A673 (cell line): ENCODE data around the gene COL20A1. TPM values are rescaled to one million over a fixed set of nuclear protein-coding genes. Genes with fewer than 3 reads are reported as not detected.

Experiments used
- BruUV-seq: library from RNA; stranded (reverse); fragments of 400-500 nt; replicated peaks from 2 replicates; lab custom pipeline; 2021; lab: Mats Ljungman, UMichigan
- CTCF ChIA-PET: fragments of 300-600 bp; sonication (Branson Sonifier 250); formaldehyde crosslinking; loops from one replicate; lab custom pipeline; 2022; ENCODE audit warnings: antibody characterized with exemption; lab: Charles Lee
- POLR2A ChIA-PET: fragments of 300-600 bp; sonication (Branson Sonifier 250); formaldehyde crosslinking; loops from one replicate; lab custom pipeline; 2022; ENCODE audit warnings: antibody characterized with exemption; ENCODE audit not compliant: low non-redundant PET; lab: Charles Lee
- DNase-seq: peaks from one replicate; pipeline ENCODE4 v3.0.0-alpha.2; 2015; ENCODE audit warnings: low spot score
- H3K27ac ChIP-seq: fragments of 200-600 bp; sonication (generic); 2 replicates; pipeline ENCODE4 v1.5.1; 2016; ENCODE audit warnings: mixed run types, low read depth, mild to moderate bottlenecking, mixed read lengths, antibody characterized with exemption, low read length; ENCODE audit not compliant: poor library complexity, severe bottlenecking
- H3K27me3 ChIP-seq: fragments of 200-600 bp; sonication (generic); replicated peaks from 2 replicates; pipeline ENCODE4 v1.6.1; 2017; ENCODE audit warnings: mixed run types, low read depth, mild to moderate bottlenecking, mixed read lengths, antibody characterized with exemption, low read length; ENCODE audit not compliant: insufficient read depth, poor library complexity
- H3K36me3 ChIP-seq: fragments of 200-600 bp; sonication (generic); 2 replicates; pipeline ENCODE4 v1.6.1; 2016; ENCODE audit warnings: mixed run types, mild to moderate bottlenecking, mixed read lengths, antibody characterized with exemption, low read length; ENCODE audit not compliant: insufficient read depth, poor library complexity, severe bottlenecking
- H3K4me1 ChIP-seq: fragments of 200-600 bp; sonication (generic); 2 replicates; pipeline ENCODE4 v1.6.1; 2017; ENCODE audit warnings: mixed run types, mild to moderate bottlenecking, mixed read lengths, antibody characterized with exemption, low read length; ENCODE audit not compliant: insufficient read depth, poor library complexity, severe bottlenecking
- H3K4me3 ChIP-seq: fragments of 200-600 bp; sonication (generic); 2 replicates; pipeline ENCODE4 v1.5.1; 2016; ENCODE audit warnings: low read depth, mixed run types, mild to moderate bottlenecking, mixed read lengths, low read length; ENCODE audit not compliant: poor library complexity, severe bottlenecking
- H3K9me3 ChIP-seq: fragments of 200-600 bp; sonication (generic); 2 replicates; pipeline ENCODE4 v1.6.1; 2016; ENCODE audit warnings: mixed run types, low read depth, mild to moderate bottlenecking, mixed read lengths, antibody characterized with exemption, low read length; ENCODE audit not compliant: poor library complexity, severe bottlenecking
- EZH2 ChIP-seq: fragments of 200-600 bp; sonication (generic); IDR thresholded peaks from 2 replicates; pipeline ENCODE4 v1.6.1; 2017; ENCODE audit warnings: borderline replicate concordance, low read depth, mild to moderate bottlenecking, mixed read lengths, antibody characterized with exemption, low read length; ENCODE audit not compliant: poor library complexity, severe bottlenecking
- intact Hi-C: fragments of 100-400 bp; cut with micrococcal nuclease; formaldehyde crosslinking; loops from one replicate; pipeline ENCODE4 v1.10.0; 2022; ENCODE audit not compliant: unreplicated experiment
- total RNA-seq: library from RNA; stranded (reverse); gene quantifications from 2 replicates; pipeline ENCODE4 v1.2.3, GENCODE V29; 2021
- TF ChIP-seq, protein P1 (sequence below): fragments of 300-800, 200-600 bp; sonication (generic); conservative IDR thresholded peaks from 2 replicates; pipeline ENCODE4 v1.5.1; 2017; ENCODE audit warnings: low read depth, mild to moderate bottlenecking, antibody characterized with exemption, low read length, moderate library complexity, mixed read lengths

The COL20A1 gene
- total RNA-seq, 1 experiment from 2014 or later, result not detected

DNA sequence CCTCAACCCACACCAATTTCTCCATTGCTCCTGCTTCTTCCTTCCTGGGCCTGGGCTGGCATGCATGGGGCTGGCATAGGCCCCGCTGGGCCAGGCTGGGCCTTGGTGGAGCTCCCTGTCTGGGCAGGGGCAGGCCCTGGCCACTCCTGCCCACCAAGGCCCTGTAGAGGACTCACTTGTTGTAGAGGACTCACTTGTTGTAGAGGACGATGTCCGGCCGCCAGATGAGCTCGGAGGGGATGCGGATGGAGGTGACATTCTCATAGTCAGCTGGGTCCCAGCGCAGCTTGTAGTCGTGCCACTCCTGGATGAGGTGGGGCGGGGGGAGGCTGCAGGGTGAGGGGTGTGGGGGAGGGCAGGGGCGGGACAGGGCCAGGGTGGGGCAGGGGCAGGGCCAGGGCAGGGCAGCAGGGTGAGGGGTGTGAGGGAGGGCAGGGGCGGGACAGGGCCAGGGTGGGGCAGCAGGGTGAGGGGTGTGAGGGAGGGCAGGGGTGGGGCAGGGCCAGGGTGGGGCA is 62.9 kb downstream of the COL20A1 start:
- Histone ChIP-seq H3K27ac (no peak overlapping the region), H3K4me1 (no peaks in the 10 kb centered on the region), H3K9me3 (no peaks in the 10 kb centered on the region), H3K36me3 (no peaks in the 10 kb centered on the region), H3K27me3 (peaks cover 11% of the 10 kb centered on the region), H3K4me3 (no peak overlapping the region)
- no peak for DNase-seq
- intact Hi-C loops, result no loop called here
- no TSS peak for BruUV-seq
- POLR2A ChIA-PET, result interaction anchor here (0.5 kb wide), 1 partner anchor 616 kb away, joined by 5 read pairs; no protein-coding TSS in a partner anchor
- TF ChIP-seq, protein P1, sequence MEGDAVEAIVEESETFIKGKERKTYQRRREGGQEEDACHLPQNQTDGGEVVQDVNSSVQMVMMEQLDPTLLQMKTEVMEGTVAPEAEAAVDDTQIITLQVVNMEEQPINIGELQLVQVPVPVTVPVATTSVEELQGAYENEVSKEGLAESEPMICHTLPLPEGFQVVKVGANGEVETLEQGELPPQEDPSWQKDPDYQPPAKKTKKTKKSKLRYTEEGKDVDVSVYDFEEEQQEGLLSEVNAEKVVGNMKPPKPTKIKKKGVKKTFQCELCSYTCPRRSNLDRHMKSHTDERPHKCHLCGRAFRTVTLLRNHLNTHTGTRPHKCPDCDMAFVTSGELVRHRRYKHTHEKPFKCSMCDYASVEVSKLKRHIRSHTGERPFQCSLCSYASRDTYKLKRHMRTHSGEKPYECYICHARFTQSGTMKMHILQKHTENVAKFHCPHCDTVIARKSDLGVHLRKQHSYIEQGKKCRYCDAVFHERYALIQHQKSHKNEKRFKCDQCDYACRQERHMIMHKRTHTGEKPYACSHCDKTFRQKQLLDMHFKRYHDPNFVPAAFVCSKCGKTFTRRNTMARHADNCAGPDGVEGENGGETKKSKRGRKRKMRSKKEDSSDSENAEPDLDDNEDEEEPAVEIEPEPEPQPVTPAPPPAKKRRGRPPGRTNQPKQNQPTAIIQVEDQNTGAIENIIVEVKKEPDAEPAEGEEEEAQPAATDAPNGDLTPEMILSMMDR, result no peak
- no peak for TF ChIP-seq EZH2
- CTCF ChIA-PET, result no interaction called here

DNA sequence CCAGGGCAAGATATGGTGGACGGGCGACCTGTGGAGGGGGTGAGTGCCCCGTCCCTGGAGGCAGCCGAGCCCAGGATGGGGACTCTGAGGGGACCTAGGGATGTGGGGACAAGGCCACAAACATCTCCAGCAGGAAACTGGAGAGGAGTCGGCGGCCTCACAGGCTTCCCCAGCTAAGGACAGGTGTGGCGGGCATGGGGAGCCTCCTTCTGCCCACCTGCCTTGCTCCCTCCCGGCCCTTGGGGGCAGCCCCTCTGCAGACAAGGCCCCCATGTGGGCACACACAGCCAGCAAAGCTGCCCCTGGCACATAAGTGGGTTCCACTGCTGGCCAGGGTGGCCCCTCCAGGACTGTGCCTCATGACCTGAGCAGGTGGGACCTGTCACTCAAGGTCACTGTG is 63.5 kb downstream of the COL20A1 start:
- no peak overlapping the region for H3K4me3 ChIP-seq
- no TSS peak for BruUV-seq
- CTCF ChIA-PET, result no interaction called here
- POLR2A ChIA-PET, result no interaction called here
- H3K27me3 ChIP-seq, result peaks cover 13% of the 10 kb centered on the region
- no peaks in the 10 kb centered on the region for H3K4me1 ChIP-seq
- no peak overlapping the region for H3K27ac ChIP-seq
- TF ChIP-seq EZH2, result no peak
- TF ChIP-seq, protein P1, result no peak
- no peaks in the 10 kb centered on the region for H3K36me3 ChIP-seq
- intact Hi-C loops, result no loop called here
- DNase-seq, result no peak
- H3K9me3 ChIP-seq, result no peaks in the 10 kb centered on the region

DNA sequence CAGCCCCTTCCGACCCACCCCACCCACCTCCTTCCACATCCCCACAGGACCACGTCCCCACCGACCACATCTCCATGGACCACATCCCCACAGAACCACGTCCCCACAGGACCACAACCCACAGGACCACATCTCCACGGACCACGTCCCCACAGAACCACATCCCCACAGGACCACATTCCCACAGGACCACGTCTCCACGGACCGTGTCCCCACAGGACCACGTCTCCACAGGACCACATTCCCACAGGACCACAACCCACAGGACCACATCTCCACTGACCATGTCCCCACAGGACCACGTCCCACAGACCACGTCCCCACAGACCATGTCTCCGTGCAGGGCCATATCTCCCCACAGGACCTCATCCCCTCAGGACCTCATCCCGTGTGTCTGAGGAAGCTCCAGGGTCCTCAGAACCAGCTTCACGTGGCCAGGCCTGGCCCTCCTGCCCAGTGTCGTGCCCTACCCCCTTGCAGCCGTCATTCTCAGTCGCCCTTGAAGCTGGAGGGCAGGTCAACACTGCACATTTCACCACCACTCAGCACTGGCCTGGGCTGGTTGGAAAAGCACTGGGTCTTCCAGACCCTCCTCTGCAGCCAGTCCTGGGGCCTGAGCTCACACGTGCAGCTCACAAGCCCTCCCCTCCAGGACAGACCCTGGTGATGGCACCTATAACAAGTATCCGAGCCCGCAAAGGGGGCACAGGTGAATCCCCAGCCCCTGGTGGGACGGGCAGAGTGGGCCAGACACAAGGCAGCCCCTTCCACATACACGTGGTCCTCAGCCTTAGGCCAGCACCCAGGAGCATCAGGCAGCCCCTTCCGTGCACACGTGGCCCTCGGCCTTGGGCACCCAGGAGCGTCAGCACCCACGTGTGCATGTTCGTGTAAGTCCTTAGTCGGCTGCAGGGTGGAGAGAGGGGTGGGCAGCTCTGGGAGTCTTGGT is 64.2 kb downstream of the COL20A1 start:
- ChIA-PET POLR2A (no interaction called here), CTCF (no interaction called here)
- DNase-seq, result no peak
- BruUV-seq, result no TSS peak
- H3K36me3 ChIP-seq, result no peaks in the 10 kb centered on the region
- H3K9me3 ChIP-seq, result no peaks in the 10 kb centered on the region
- H3K4me1 ChIP-seq, result no peaks in the 10 kb centered on the region
- peaks cover 13% of the 10 kb centered on the region for H3K27me3 ChIP-seq
- no peak for TF ChIP-seq EZH2
- TF ChIP-seq, protein P1, result no peak
- intact Hi-C loops, result no loop called here
- no peak overlapping the region for H3K4me3 ChIP-seq
- no peak overlapping the region for H3K27ac ChIP-seq
